HG02678 (cell line): Measurements from ENCODE around the gene SLC25A13.
"Not testable (repeated sequence)": the region's sequence is repeated elsewhere in the genome, so short reads cannot be mapped to it uniquely, and the experiment has no call there.

Source experiments
- ATAC-seq: cut with Tn5 transposase; IDR thresholded peaks from one replicate; pipeline ENCODE4 v1.9.1; 2021; ENCODE audit warnings: mild to moderate bottlenecking, moderate library complexity; ENCODE audit not compliant: unreplicated experiment

The SLC25A13 gene

GRCh38 chr7:96326752-96327151 lies 4.9 kb upstream of the SLC25A13 start:
- not testable (repeated sequence) for ATAC-seq

GRCh38 chr7:96322847-96323461 lies 1.1 kb upstream of the SLC25A13 start:
- no peak for ATAC-seq

- ATAC-seq, result no peak
These were observed 436 bp upstream of the SLC25A13 start for GRCh38 chr7:96322373-96322695.

- peak; percentile 39 for ATAC-seq
These were observed 754 bp downstream of the SLC25A13 start for GRCh38 chr7:96321031-96321657.

GRCh38 chr7:96320442-96320841 lies 1.5 kb downstream of the SLC25A13 start:
- peak; percentile 45 for ATAC-seq

- no peak for ATAC-seq
These were observed 2.5 kb downstream of the SLC25A13 start for GRCh38 chr7:96319439-96319838.

GRCh38 chr7:96316949-96317348 lies 4.9 kb downstream of the SLC25A13 start:
- no peak for ATAC-seq

- no peak for ATAC-seq
These were observed 6.8 kb downstream of the SLC25A13 start for GRCh38 chr7:96315125-96315512.

GRCh38 chr7:96314402-96315124 lies 7.3 kb downstream of the SLC25A13 start:
- ATAC-seq, result no peak

- ATAC-seq, result no peak
These were observed 8.0 kb downstream of the SLC25A13 start for GRCh38 chr7:96313940-96314339.

GRCh38 chr7:96312502-96312901 lies 9.4 kb downstream of the SLC25A13 start:
- no peak for ATAC-seq

GRCh38 chr7:96311967-96312366 lies 9.9 kb downstream of the SLC25A13 start:
- no peak for ATAC-seq

- no peak for ATAC-seq
These were observed 11.8 kb downstream of the SLC25A13 start for GRCh38 chr7:96310110-96310509.

GRCh38 chr7:96308950-96309263 lies 13.0 kb downstream of the SLC25A13 start:
- ATAC-seq, result no peak

- no peak for ATAC-seq
These were observed 13.5 kb downstream of the SLC25A13 start for GRCh38 chr7:96308253-96308949.

GRCh38 chr7:96306385-96307125 lies 15.3 kb downstream of the SLC25A13 start:
- ATAC-seq, result no peak

GRCh38 chr7:96305915-96306314 lies 16.0 kb downstream of the SLC25A13 start:
- ATAC-seq, result no peak

- no peak for ATAC-seq
These were observed 17.3 kb downstream of the SLC25A13 start for GRCh38 chr7:96304573-96304972.

- ATAC-seq, result no peak
These were observed 18.0 kb downstream of the SLC25A13 start for GRCh38 chr7:96303686-96304443.

- ATAC-seq, result no peak
These were observed 18.7 kb downstream of the SLC25A13 start for GRCh38 chr7:96303105-96303685.
